ENCODE data around the gene CHI3L2. TPM values are rescaled to one million over a fixed set of nuclear protein-coding genes. Genes with fewer than 3 reads are reported as not detected.

The CHI3L2 gene
- total and polyA plus RNA-seq, 10 of the 15 experiments (the other 5 are each of a cell fraction or from before 2014, with no cell fraction given), result 37.1 to 508 (median 98.3) TPM

DNA sequence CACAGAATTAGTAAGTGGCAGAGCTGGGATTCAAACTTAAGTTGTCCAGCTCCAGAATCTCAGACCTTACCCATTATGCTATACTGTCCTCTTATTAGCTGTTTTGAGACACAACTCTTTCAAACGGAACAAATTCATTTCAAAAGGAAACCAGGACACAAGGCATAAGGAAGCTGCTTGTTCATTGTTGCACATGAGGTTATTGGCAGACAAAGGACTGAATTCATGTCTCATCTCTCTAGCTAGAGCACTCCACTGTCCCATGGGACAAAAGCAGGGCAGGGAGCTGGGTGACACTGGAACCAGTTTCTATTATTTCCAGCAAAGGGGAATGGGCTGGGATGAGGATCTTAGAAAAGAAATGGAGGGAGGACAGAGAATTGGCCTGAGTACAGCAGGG lies 26.4 kb downstream of the CHI3L2 start (continued):
- TF ChIP-seq, protein P1, sequence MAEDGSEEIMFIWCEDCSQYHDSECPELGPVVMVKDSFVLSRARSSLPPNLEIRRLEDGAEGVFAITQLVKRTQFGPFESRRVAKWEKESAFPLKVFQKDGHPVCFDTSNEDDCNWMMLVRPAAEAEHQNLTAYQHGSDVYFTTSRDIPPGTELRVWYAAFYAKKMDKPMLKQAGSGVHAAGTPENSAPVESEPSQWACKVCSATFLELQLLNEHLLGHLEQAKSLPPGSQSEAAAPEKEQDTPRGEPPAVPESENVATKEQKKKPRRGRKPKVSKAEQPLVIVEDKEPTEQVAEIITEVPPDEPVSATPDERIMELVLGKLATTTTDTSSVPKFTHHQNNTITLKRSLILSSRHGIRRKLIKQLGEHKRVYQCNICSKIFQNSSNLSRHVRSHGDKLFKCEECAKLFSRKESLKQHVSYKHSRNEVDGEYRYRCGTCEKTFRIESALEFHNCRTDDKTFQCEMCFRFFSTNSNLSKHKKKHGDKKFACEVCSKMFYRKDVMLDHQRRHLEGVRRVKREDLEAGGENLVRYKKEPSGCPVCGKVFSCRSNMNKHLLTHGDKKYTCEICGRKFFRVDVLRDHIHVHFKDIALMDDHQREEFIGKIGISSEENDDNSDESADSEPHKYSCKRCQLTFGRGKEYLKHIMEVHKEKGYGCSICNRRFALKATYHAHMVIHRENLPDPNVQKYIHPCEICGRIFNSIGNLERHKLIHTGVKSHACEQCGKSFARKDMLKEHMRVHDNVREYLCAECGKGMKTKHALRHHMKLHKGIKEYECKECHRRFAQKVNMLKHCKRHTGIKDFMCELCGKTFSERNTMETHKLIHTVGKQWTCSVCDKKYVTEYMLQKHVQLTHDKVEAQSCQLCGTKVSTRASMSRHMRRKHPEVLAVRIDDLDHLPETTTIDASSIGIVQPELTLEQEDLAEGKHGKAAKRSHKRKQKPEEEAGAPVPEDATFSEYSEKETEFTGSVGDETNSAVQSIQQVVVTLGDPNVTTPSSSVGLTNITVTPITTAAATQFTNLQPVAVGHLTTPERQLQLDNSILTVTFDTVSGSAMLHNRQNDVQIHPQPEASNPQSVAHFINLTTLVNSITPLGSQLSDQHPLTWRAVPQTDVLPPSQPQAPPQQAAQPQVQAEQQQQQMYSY (CRISPR knock-in tag; IDR thresholded peaks at IDR 0.05), result no peak
- TF ChIP-seq, protein P2, sequence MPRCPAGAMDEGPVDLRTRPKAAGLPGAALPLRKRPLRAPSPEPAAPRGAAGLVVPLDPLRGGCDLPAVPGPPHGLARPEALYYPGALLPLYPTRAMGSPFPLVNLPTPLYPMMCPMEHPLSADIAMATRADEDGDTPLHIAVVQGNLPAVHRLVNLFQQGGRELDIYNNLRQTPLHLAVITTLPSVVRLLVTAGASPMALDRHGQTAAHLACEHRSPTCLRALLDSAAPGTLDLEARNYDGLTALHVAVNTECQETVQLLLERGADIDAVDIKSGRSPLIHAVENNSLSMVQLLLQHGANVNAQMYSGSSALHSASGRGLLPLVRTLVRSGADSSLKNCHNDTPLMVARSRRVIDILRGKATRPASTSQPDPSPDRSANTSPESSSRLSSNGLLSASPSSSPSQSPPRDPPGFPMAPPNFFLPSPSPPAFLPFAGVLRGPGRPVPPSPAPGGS (IDR thresholded peaks at IDR 0.05; ENCODE audit: borderline replicate concordance, insufficient read depth, low read depth, low read length, poor library complexity, severe bottlenecking), result no peak
- TF ChIP-seq, protein P3, sequence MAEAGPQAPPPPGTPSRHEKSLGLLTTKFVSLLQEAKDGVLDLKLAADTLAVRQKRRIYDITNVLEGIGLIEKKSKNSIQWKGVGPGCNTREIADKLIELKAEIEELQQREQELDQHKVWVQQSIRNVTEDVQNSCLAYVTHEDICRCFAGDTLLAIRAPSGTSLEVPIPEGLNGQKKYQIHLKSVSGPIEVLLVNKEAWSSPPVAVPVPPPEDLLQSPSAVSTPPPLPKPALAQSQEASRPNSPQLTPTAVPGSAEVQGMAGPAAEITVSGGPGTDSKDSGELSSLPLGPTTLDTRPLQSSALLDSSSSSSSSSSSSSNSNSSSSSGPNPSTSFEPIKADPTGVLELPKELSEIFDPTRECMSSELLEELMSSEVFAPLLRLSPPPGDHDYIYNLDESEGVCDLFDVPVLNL (IDR thresholded peaks at IDR 0.05; ENCODE audit: low read depth, low read length), result no peak

DNA sequence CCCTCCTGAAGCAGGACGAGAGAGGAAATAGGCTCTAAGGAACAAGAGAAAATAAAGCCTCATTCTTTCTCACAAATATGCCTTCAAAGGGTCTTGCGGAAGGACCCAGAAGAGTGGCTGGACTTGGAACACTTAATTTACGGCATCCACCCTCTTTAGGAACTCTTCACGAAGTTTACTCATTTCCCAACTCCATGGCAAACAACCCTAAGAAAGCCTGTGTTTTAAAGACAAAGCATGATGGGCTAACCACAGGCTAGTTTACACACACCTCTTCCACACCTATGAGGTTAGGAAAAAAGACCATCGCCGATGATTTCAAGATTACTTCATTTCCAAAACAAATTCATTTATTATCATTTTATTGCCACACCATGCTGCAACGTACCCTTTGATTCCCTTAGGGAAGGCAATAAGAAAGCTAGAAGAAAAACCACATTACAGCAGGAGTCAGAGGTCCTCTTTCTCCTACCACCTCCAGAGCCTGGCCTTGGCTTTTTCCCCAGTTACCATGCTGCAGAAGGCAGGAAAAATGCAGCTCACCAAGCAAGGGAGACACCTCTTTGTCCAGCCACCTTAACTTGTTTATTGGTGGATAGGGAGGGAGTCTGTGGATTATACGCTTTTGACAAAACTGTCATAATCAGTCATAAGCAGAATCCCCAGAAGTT lies 29.6 kb downstream of the CHI3L2 start:
- BruUV-seq (replicated peaks), result no TSS peak
- H3K27me3 ChIP-seq (replicated peaks in 1 of 2; ENCODE audit: control insufficient read depth in 2 of 2, insufficient read depth in 2 of 2, low read length in 1 of 2), result no peaks in the 10 kb centered on the region; a peak in 1 of 4 replicates
- DNase-seq (ENCODE audit: low read depth, low spot score) (no peak), ATAC-seq (no peak), FAIRE-seq (no peak)
- no peaks in the 10 kb centered on the region for H3K9me3 ChIP-seq (replicated peaks; ENCODE audit: control insufficient read depth, insufficient read depth, low read length)
- H3K36me3 ChIP-seq (ENCODE audit: control insufficient read depth in 2 of 2, insufficient read depth in 2 of 2, low read length in 1 of 2), result no peaks in the 10 kb centered on the region
- H3K4me1 ChIP-seq (ENCODE audit: control insufficient read depth, insufficient read depth, low read length), result no peaks in the 10 kb centered on the region
- ChIA-PET POLR2A (no interaction called here), SMC1A (ENCODE audit: uncharacterized antibody, unreplicated experiment) (interaction anchor here (2.4 kb wide), 1 partner anchor 15 kb away, joined by 8 read pairs; no protein-coding TSS in a partner anchor), RAD21 (ENCODE audit: unreplicated experiment) (interaction anchor here (1.0 kb wide), 1 partner anchor 143 kb away, joined by 3 read pairs; no protein-coding TSS in a partner anchor), CTCF (no interaction called here)
- H4K20me1 ChIP-seq (ENCODE audit: control insufficient read depth, insufficient read depth), result no peaks in the 10 kb centered on the region
- no peak overlapping the region for H3K4me3 ChIP-seq
- no peak overlapping the region for H2AFZ ChIP-seq (ENCODE audit: control insufficient read depth, low read depth, low read length)
- no peak overlapping the region for H3K4me2 ChIP-seq (ENCODE audit: control insufficient read depth, insufficient read depth)
- WGBS (ENCODE audit: insufficient coverage, insufficient replicate concordance, low lambda C conversion rate, missing lambda C conversion rate), result 56% methylated on average over 8 of the region's 8 CpGs
- no peak overlapping the region for H3K27ac ChIP-seq (ENCODE audit: control insufficient read depth, insufficient read depth)
- in situ Hi-C loops (cut with MboI) (no loop called here), intact Hi-C loops (cut with micrococcal nuclease; ENCODE audit: unreplicated experiment) (no loop called here)
- no peaks in the 10 kb centered on the region for H3K79me2 ChIP-seq (ENCODE audit: control insufficient read depth, insufficient read depth, low read length)
- H3K9ac ChIP-seq (ENCODE audit: control insufficient read depth, insufficient read depth, low read length), result no peak overlapping the region
- TF ChIP-seq PML (IDR thresholded peaks at IDR 0.05; ENCODE audit: low read length) (no peak), RAD51 (IDR thresholded peaks at IDR 0.05) (no peak), ZNF24 (IDR thresholded peaks at IDR 0.05) (no peak), RFX5 (IDR thresholded peaks at IDR 0.05; ENCODE audit: low read depth, low read length) (no peak), RAD21 (IDR thresholded peaks at IDR 0.05; ENCODE audit: insufficient read depth, low read depth, low read length) (no peak), ZSCAN29 (IDR thresholded peaks at IDR 0.05) (no peak)
- TF ChIP-seq, protein P4, sequence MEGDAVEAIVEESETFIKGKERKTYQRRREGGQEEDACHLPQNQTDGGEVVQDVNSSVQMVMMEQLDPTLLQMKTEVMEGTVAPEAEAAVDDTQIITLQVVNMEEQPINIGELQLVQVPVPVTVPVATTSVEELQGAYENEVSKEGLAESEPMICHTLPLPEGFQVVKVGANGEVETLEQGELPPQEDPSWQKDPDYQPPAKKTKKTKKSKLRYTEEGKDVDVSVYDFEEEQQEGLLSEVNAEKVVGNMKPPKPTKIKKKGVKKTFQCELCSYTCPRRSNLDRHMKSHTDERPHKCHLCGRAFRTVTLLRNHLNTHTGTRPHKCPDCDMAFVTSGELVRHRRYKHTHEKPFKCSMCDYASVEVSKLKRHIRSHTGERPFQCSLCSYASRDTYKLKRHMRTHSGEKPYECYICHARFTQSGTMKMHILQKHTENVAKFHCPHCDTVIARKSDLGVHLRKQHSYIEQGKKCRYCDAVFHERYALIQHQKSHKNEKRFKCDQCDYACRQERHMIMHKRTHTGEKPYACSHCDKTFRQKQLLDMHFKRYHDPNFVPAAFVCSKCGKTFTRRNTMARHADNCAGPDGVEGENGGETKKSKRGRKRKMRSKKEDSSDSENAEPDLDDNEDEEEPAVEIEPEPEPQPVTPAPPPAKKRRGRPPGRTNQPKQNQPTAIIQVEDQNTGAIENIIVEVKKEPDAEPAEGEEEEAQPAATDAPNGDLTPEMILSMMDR (IDR thresholded peaks at IDR 0.05 in 2 of 3, conservative IDR thresholded peaks at IDR 0.05 in 1 of 3; ENCODE audit: control insufficient read depth in 2 of 3, extremely low read depth in 1 of 3, insufficient read depth in 1 of 3, low read depth in 3 of 3, low read length in 3 of 3), result no peak
- TF ChIP-seq, protein P5, sequence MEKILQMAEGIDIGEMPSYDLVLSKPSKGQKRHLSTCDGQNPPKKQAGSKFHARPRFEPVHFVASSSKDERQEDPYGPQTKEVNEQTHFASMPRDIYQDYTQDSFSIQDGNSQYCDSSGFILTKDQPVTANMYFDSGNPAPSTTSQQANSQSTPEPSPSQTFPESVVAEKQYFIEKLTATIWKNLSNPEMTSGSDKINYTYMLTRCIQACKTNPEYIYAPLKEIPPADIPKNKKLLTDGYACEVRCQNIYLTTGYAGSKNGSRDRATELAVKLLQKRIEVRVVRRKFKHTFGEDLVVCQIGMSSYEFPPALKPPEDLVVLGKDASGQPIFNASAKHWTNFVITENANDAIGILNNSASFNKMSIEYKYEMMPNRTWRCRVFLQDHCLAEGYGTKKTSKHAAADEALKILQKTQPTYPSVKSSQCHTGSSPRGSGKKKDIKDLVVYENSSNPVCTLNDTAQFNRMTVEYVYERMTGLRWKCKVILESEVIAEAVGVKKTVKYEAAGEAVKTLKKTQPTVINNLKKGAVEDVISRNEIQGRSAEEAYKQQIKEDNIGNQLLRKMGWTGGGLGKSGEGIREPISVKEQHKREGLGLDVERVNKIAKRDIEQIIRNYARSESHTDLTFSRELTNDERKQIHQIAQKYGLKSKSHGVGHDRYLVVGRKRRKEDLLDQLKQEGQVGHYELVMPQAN (conservative IDR thresholded peaks at IDR 0.05), result no peak

Data from GM12878 (cell line).